TTC549 (cell line): ENCODE measurements around the gene ENOX1.

Experiments
- FAIRE-seq: peaks from 2 replicates; lab custom pipeline; 2012; peaks lifted over from hg19 to GRCh38; lab: Jason Lieb, UNC

Gene ENOX1

GRCh38 chr13:43597599-43597945 is 189.2 kb downstream of the ENOX1 start:
- FAIRE-seq = no peak

- no peak for FAIRE-seq
These were observed 189.7 kb downstream of the ENOX1 start for GRCh38 chr13:43596924-43597598.

- FAIRE-seq = no peak
These were observed 190.8 kb downstream of the ENOX1 start for GRCh38 chr13:43596006-43596405.

- FAIRE-seq = no peak
These were observed 199.4 kb downstream of the ENOX1 start for GRCh38 chr13:43587376-43587775.

- FAIRE-seq = no peak
These were observed 202.0 kb downstream of the ENOX1 start for GRCh38 chr13:43584751-43585150.

GRCh38 chr13:43583321-43583720 is 203.5 kb downstream of the ENOX1 start:
- FAIRE-seq = no peak

- FAIRE-seq = no peak
These were observed 206.5 kb downstream of the ENOX1 start for GRCh38 chr13:43580280-43580679.

GRCh38 chr13:43579321-43579720 is 207.5 kb downstream of the ENOX1 start:
- no peak for FAIRE-seq

- FAIRE-seq = no peak
These were observed 212.2 kb downstream of the ENOX1 start for GRCh38 chr13:43574605-43575004.

GRCh38 chr13:43573802-43574514 is 212.8 kb downstream of the ENOX1 start:
- FAIRE-seq = no peak

- FAIRE-seq = no peak
These were observed 213.4 kb downstream of the ENOX1 start for GRCh38 chr13:43573361-43573740.

GRCh38 chr13:43572656-43573360 is 214.0 kb downstream of the ENOX1 start:
- no peak for FAIRE-seq

GRCh38 chr13:43569658-43570057 is 217.1 kb downstream of the ENOX1 start:
- no peak for FAIRE-seq

GRCh38 chr13:43567608-43568007 is 219.2 kb downstream of the ENOX1 start:
- FAIRE-seq = no peak

- no peak for FAIRE-seq
These were observed 221.8 kb downstream of the ENOX1 start for GRCh38 chr13:43564952-43565351.

- FAIRE-seq = no peak
These were observed 225.7 kb downstream of the ENOX1 start for GRCh38 chr13:43561081-43561480.

- FAIRE-seq = no peak
These were observed 227.8 kb downstream of the ENOX1 start for GRCh38 chr13:43558939-43559338.

- no peak for FAIRE-seq
These were observed 228.4 kb downstream of the ENOX1 start for GRCh38 chr13:43558326-43558725.

- no peak for FAIRE-seq
These were observed 231.1 kb downstream of the ENOX1 start for GRCh38 chr13:43555667-43556066.

GRCh38 chr13:43551897-43552456 is 234.8 kb downstream of the ENOX1 start:
- no peak for FAIRE-seq

- FAIRE-seq = no peak
These were observed 240.0 kb downstream of the ENOX1 start for GRCh38 chr13:43546816-43547215.

GRCh38 chr13:43546251-43546650 is 240.5 kb downstream of the ENOX1 start:
- FAIRE-seq = no peak

- no peak for FAIRE-seq
These were observed 241.4 kb downstream of the ENOX1 start for GRCh38 chr13:43545317-43545874.
